SK-N-MC (cell line): ENCODE results near the gene ST6GALNAC3.
"Not testable (repeated sequence)": the region's sequence is repeated elsewhere in the genome, so short reads cannot be mapped to it uniquely, and the experiment has no call there.

Experiments used
- DNase-seq: peaks from one replicate; pipeline ENCODE4 v3.0.0-alpha.2; 2011; ENCODE audit warnings: low read depth, low spot score
- H3K27ac ChIP-seq: fragments of 200-600 bp; sonication (generic); 2 replicates; pipeline ENCODE4 v1.5.1; 2016; ENCODE audit warnings: mixed run types
- H3K36me3 ChIP-seq: fragments of 200-600 bp; sonication (generic); 2 replicates; pipeline ENCODE4 v1.6.1; 2017; ENCODE audit warnings: antibody characterized with exemption, low read length, mixed read lengths; ENCODE audit not compliant: insufficient read depth
- H3K4me3 ChIP-seq: fragments of 200-600 bp; sonication (generic); 2 replicates; pipeline ENCODE4 v1.5.1; 2016
- H3K9ac ChIP-seq: fragments of 200-600 bp; sonication (generic); 2 replicates; pipeline ENCODE4 v1.8.0; 2017; ENCODE audit warnings: mixed run types, mixed read lengths; ENCODE audit not compliant: insufficient read length
- H3K9me3 ChIP-seq: fragments of 200-600 bp; sonication (generic); 2 replicates; pipeline ENCODE4 v1.6.1; 2017; ENCODE audit warnings: low read depth, mild to moderate bottlenecking, antibody characterized with exemption, low read length, moderate library complexity, mixed read lengths
- EZH2 ChIP-seq: fragments of 200-600 bp; sonication (generic); IDR thresholded peaks from one replicate; pipeline ENCODE4 v1.6.1; 2017; ENCODE audit warnings: antibody characterized with exemption
- FOXP2 ChIP-seq: optimal IDR thresholded peaks from 2 replicates; pipeline ENCODE3; 2011; ENCODE audit warnings: mild to moderate bottlenecking, moderate library complexity; ENCODE audit not compliant: insufficient read depth; ENCODE audit errors: extremely low read length, control extremely low read depth
- POLR2AphosphoS5 ChIP-seq: IDR thresholded peaks from 2 replicates; pipeline ENCODE4 v1.6.1; 2012; ENCODE audit warnings: mild to moderate bottlenecking, low read depth, low read length, borderline replicate concordance

Gene ST6GALNAC3

GRCh38 chr1:76340056-76340455 is 265.5 kb downstream of the ST6GALNAC3 start:
- H3K4me3 ChIP-seq = no peak overlapping the region
- TF ChIP-seq POLR2AphosphoS5 (no peak), EZH2 (no peak), FOXP2 (no peak)
- DNase-seq = no peak
- no peak overlapping the region for H3K9ac ChIP-seq
- H3K9me3 ChIP-seq = no peaks in the 10 kb centered on the region
- no peaks in the 10 kb centered on the region for H3K36me3 ChIP-seq
- H3K27ac ChIP-seq = no peak overlapping the region

GRCh38 chr1:76341816-76342215 is 267.3 kb downstream of the ST6GALNAC3 start:
- not testable (repeated sequence) for H3K9me3 ChIP-seq, DNase-seq, H3K4me3 ChIP-seq, H3K27ac ChIP-seq, H3K9ac ChIP-seq, H3K36me3 ChIP-seq

- Histone ChIP-seq H3K9me3 (no peaks in the 10 kb centered on the region), H3K4me3 (no peak overlapping the region), H3K27ac (no peak overlapping the region), H3K9ac (no peak overlapping the region), H3K36me3 (no peaks in the 10 kb centered on the region)
- TF ChIP-seq POLR2AphosphoS5 (no peak), FOXP2 (no peak), EZH2 (no peak)
- DNase-seq = no peak
Measured at GRCh38 chr1:76343356-76343755, 268.8 kb downstream of the ST6GALNAC3 start.

GRCh38 chr1:76351655-76352054 is 277.1 kb downstream of the ST6GALNAC3 start:
- no peak for TF ChIP-seq POLR2AphosphoS5
- TF ChIP-seq EZH2 = no peak
- TF ChIP-seq FOXP2 = no peak
- DNase-seq = no peak
- Histone ChIP-seq H3K27ac (no peak overlapping the region), H3K9ac (no peak overlapping the region), H3K9me3 (no peaks in the 10 kb centered on the region), H3K4me3 (no peak overlapping the region), H3K36me3 (no peaks in the 10 kb centered on the region)

GRCh38 chr1:76352741-76353435 is 278.3 kb downstream of the ST6GALNAC3 start:
- Histone ChIP-seq H3K9ac (no peak overlapping the region), H3K36me3 (no peaks in the 10 kb centered on the region), H3K9me3 (no peaks in the 10 kb centered on the region), H3K4me3 (no peak overlapping the region), H3K27ac (no peak overlapping the region)
- TF ChIP-seq POLR2AphosphoS5 (no peak), EZH2 (no peak), FOXP2 (no peak)
- no peak for DNase-seq

GRCh38 chr1:76354236-76354635 is 279.7 kb downstream of the ST6GALNAC3 start:
- no peak for DNase-seq

GRCh38 chr1:76366726-76367125 is 292.2 kb downstream of the ST6GALNAC3 start:
- no peak overlapping the region for H3K27ac ChIP-seq
- TF ChIP-seq FOXP2 (no peak), EZH2 (no peak), POLR2AphosphoS5 (no peak)
- DNase-seq = no peak
- H3K9ac ChIP-seq = no peak overlapping the region
- H3K9me3 ChIP-seq = no peaks in the 10 kb centered on the region
- H3K4me3 ChIP-seq = no peak overlapping the region
- no peaks in the 10 kb centered on the region for H3K36me3 ChIP-seq

More at GRCh38 chr1:76354236-76354635, 279.7 kb downstream of the ST6GALNAC3 start:
- Histone ChIP-seq H3K36me3 (no peaks in the 10 kb centered on the region), H3K27ac (no peak overlapping the region), H3K9me3 (no peaks in the 10 kb centered on the region), H3K9ac (no peak overlapping the region), H3K4me3 (no peak overlapping the region)
- TF ChIP-seq FOXP2 (no peak), EZH2 (no peak), POLR2AphosphoS5 (no peak)

GRCh38 chr1:76371941-76372340 is 297.4 kb downstream of the ST6GALNAC3 start:
- Histone ChIP-seq H3K36me3 (no peaks in the 10 kb centered on the region), H3K9me3 (no peaks in the 10 kb centered on the region), H3K27ac (no peak overlapping the region), H3K4me3 (no peak overlapping the region), H3K9ac (no peak overlapping the region)
- no peak for TF ChIP-seq FOXP2
- TF ChIP-seq POLR2AphosphoS5 = no peak
- no peak for TF ChIP-seq EZH2
- DNase-seq = no peak

- DNase-seq = no peak
- no peaks in the 10 kb centered on the region for H3K36me3 ChIP-seq
- TF ChIP-seq POLR2AphosphoS5 (no peak), EZH2 (no peak), FOXP2 (no peak)
- H3K4me3 ChIP-seq = no peak overlapping the region
- no peaks in the 10 kb centered on the region for H3K9me3 ChIP-seq
- H3K27ac ChIP-seq = no peak overlapping the region
- H3K9ac ChIP-seq = no peak overlapping the region
Measured at GRCh38 chr1:76374086-76374485, 299.5 kb downstream of the ST6GALNAC3 start.

GRCh38 chr1:76377247-76377646 is 302.7 kb downstream of the ST6GALNAC3 start:
- Histone ChIP-seq H3K9me3 (no peaks in the 10 kb centered on the region), H3K9ac (no peak overlapping the region), H3K4me3 (no peak overlapping the region), H3K36me3 (no peaks in the 10 kb centered on the region), H3K27ac (no peak overlapping the region)
- no peak for TF ChIP-seq EZH2
- TF ChIP-seq POLR2AphosphoS5 = no peak
- no peak for TF ChIP-seq FOXP2
- no peak for DNase-seq
